LNCAP (cell line): ENCODE results near the gene SLC6A12.

ENCODE experiments used
- CTCF ChIP-seq: fragments of 450-650 bp; IDR thresholded peaks from 2 replicates; pipeline ENCODE4 v1.5.1; 2017; ENCODE audit warnings: mild to moderate bottlenecking

Gene SLC6A12

GRCh38 chr12:219891-220352, 6.0 kb upstream of the SLC6A12 start:
- peak; percentile 90 for TF ChIP-seq CTCF

GRCh38 chr12:218728-219590, 5.0 kb upstream of the SLC6A12 start:
- no peak for TF ChIP-seq CTCF

- no peak for TF ChIP-seq CTCF
These were observed 4.3 kb upstream of the SLC6A12 start for GRCh38 chr12:218221-218620.

GRCh38 chr12:215116-215515, 1.2 kb upstream of the SLC6A12 start:
- no peak for TF ChIP-seq CTCF

GRCh38 chr12:213527-213932, 427 bp downstream of the SLC6A12 start:
- TF ChIP-seq CTCF = no peak

GRCh38 chr12:212715-213526, 1.0 kb downstream of the SLC6A12 start:
- TF ChIP-seq CTCF = no peak

GRCh38 chr12:212415-212714, 1.6 kb downstream of the SLC6A12 start:
- TF ChIP-seq CTCF = no peak
